GM12878 (cell line): ENCODE measurements around the gene ARID5B. TPM values are rescaled to one million over a fixed set of nuclear protein-coding genes. Genes with fewer than 3 reads are reported as not detected.

Experiments
- ASH2L ChIP-seq: fragments of 300-600, 200-600 bp; sonication (generic); IDR thresholded peaks from 2 replicates; pipeline ENCODE4 v1.6.1; 2017; ENCODE audit warnings: low read depth, mild to moderate bottlenecking, borderline replicate concordance
- CBX3 ChIP-seq: fragments of 200-600 bp; sonication (generic); IDR thresholded peaks from 2 replicates; pipeline ENCODE4 v1.6.1; 2016; ENCODE audit warnings: low read depth, borderline replicate concordance
- CEBPB ChIP-seq, 2 experiments: fragments of 150-350 bp in 1 of 2; IDR thresholded peaks; 2 replicates each; pipeline ENCODE4 v1.6.1; 2012 to 2014; ENCODE audit warnings: low read depth in 2 of 2, low read length in 2 of 2, borderline replicate concordance in 1 of 2, inconsistent platforms in 1 of 2
- CHD1 ChIP-seq: IDR thresholded peaks from 2 replicates; pipeline ENCODE4 v1.6.1; 2012; ENCODE audit warnings: low read depth, low read length, improper control_type of control experiment
- CHD2 ChIP-seq: IDR thresholded peaks from 2 replicates; pipeline ENCODE4 v1.6.1; 2011; ENCODE audit warnings: low read depth, low read length, improper control_type of control experiment, borderline replicate concordance
- CHD4 ChIP-seq: fragments of 200-600 bp; sonication (generic); IDR thresholded peaks from 2 replicates; pipeline ENCODE4 v1.6.1; 2016; ENCODE audit warnings: mild to moderate bottlenecking
- EZH2 ChIP-seq: IDR thresholded peaks from 2 replicates; pipeline ENCODE4 v1.6.1; 2012; ENCODE audit warnings: low read depth, mild to moderate bottlenecking, control low read depth, inconsistent platforms, low read length, borderline replicate concordance; ENCODE audit not compliant: control insufficient read depth
- FOXM1 ChIP-seq: IDR thresholded peaks from 2 replicates; pipeline ENCODE4 v1.6.1; 2012; ENCODE audit warnings: low read depth, mild to moderate bottlenecking, inconsistent platforms, low read length, moderate library complexity
- HDAC2 ChIP-seq: fragments of 200-600 bp; sonication (generic); IDR thresholded peaks from 2 replicates; pipeline ENCODE4 v1.6.1; 2017
- MEF2A ChIP-seq: IDR thresholded peaks from 2 replicates; pipeline ENCODE4 v1.6.1; 2011; ENCODE audit warnings: low read depth, mild to moderate bottlenecking, low read length, moderate library complexity; ENCODE audit not compliant: insufficient read depth
- MXI1 ChIP-seq: fragments of 150-350 bp; IDR thresholded peaks from 2 replicates; pipeline ENCODE4 v1.6.1; 2011; ENCODE audit warnings: low read depth, mild to moderate bottlenecking, inconsistent platforms, low read length, improper control_type of control experiment
- POLR2A ChIP-seq: IDR thresholded peaks from 2 replicates; pipeline ENCODE4 v1.6.1; 2011; ENCODE audit warnings: low read depth, mild to moderate bottlenecking, low read length
- POLR2AphosphoS2 ChIP-seq: IDR thresholded peaks from 2 replicates; pipeline ENCODE4 v1.6.1; 2011; ENCODE audit warnings: low read depth, mild to moderate bottlenecking, low read length, improper control_type of control experiment, moderate library complexity
- RAD21 ChIP-seq: IDR thresholded peaks from 2 replicates; pipeline ENCODE4 v1.6.1; 2011; ENCODE audit warnings: mild to moderate bottlenecking, low read depth, low read length, moderate library complexity; ENCODE audit not compliant: insufficient read depth
- SMAD1 ChIP-seq: fragments of 450-650 bp; IDR thresholded peaks from 2 replicates; pipeline ENCODE4 v1.6.1; 2018; ENCODE audit warnings: mild to moderate bottlenecking, low read depth; ENCODE audit not compliant: partially characterized antibody
- SMC3 ChIP-seq: IDR thresholded peaks from 2 replicates; pipeline ENCODE4 v1.6.1; 2011; ENCODE audit warnings: low read length, improper control_type of control experiment, borderline replicate concordance
- SUPT20H ChIP-seq: IDR thresholded peaks from 2 replicates; pipeline ENCODE4 v1.6.1; 2011; ENCODE audit warnings: low read depth, mild to moderate bottlenecking, low read length, moderate library complexity, borderline replicate concordance; ENCODE audit not compliant: control insufficient read depth
- ZNF217 ChIP-seq: fragments of 450-650 bp; IDR thresholded peaks from 2 replicates; pipeline ENCODE4 v1.6.1; 2017; ENCODE audit warnings: antibody characterized with exemption, mild to moderate bottlenecking
- ZNF24 ChIP-seq: fragments of 450-650 bp; IDR thresholded peaks from 2 replicates; pipeline ENCODE4 v1.6.1; 2017; ENCODE audit warnings: antibody characterized with exemption, mild to moderate bottlenecking
- ZNF274 ChIP-seq: IDR thresholded peaks from one replicate; pipeline ENCODE4 v1.8.0; 2011; ENCODE audit not compliant: insufficient read length, insufficient read depth
- polyA plus RNA-seq, 11 experiments: library from polyadenylated mRNA; depleted of rRNA in 4 of 11; unstranded in 6 of 11; stranded (reverse) in 5 of 11; fragments of >200 nt; fragmentation: Nextera tagmentation in 4 of 11; fragmentation: Illumina TruSeq in 1 of 11; extraction: Ambion mirVana in 4 of 11; extraction: Trizol in 1 of 11; gene quantifications; 1 replicate in 1 of 11; 2 replicates in 10 of 11; pipeline versions ENCODE4 v1.2.1 to v1.2.3, GENCODE V29; 2011 to 2016; ENCODE audit warnings: inconsistent platforms in 2 of 11, missing spikeins in 2 of 11, low read depth in 1 of 11
- total RNA-seq, 4 experiments: library from RNA; depleted of rRNA in 3 of 4; stranded (reverse); fragments of >200 nt in 3 of 4; fragmentation: Illumina TruSeq in 1 of 4; extraction: Trizol in 1 of 4; gene quantifications; 2 replicates each; pipeline versions ENCODE4 v1.2.1 to v1.2.3, GENCODE V29; 2013 to 2021
- TF ChIP-seq, protein P1 (sequence below): IDR thresholded peaks from 2 replicates; pipeline ENCODE4 v1.6.1; 2012; ENCODE audit warnings: low read depth, low read length, improper control_type of control experiment
- TF ChIP-seq, protein P2 (sequence below): fragments of 450-650 bp; IDR thresholded peaks from 2 replicates; pipeline ENCODE4 v1.6.1; 2014; ENCODE audit warnings: mild to moderate bottlenecking
- TF ChIP-seq, protein P3 (sequence below): fragments of 450-650 bp; IDR thresholded peaks from 2 replicates; pipeline ENCODE4 v1.6.1; 2016; ENCODE audit warnings: mild to moderate bottlenecking
- TF ChIP-seq, protein P4 (sequence below): IDR thresholded peaks from 2 replicates; pipeline ENCODE4 v1.6.1; 2011; ENCODE audit warnings: borderline replicate concordance, low read depth, mild to moderate bottlenecking, moderate library complexity, mixed read lengths, low read length; ENCODE audit not compliant: insufficient read depth; ENCODE audit errors: extremely low read length
- TF ChIP-seq, protein P5 (sequence below): fragments of 450-650 bp; IDR thresholded peaks from 2 replicates; pipeline ENCODE4 v1.6.1; 2017; ENCODE audit warnings: mild to moderate bottlenecking

ARID5B gene
- total and polyA plus RNA-seq, 10 of the 15 experiments (the other 5 are each of a cell fraction or from before 2014, with no cell fraction given) = 2.7 to 8.5 (median 6.1) TPM

DNA sequence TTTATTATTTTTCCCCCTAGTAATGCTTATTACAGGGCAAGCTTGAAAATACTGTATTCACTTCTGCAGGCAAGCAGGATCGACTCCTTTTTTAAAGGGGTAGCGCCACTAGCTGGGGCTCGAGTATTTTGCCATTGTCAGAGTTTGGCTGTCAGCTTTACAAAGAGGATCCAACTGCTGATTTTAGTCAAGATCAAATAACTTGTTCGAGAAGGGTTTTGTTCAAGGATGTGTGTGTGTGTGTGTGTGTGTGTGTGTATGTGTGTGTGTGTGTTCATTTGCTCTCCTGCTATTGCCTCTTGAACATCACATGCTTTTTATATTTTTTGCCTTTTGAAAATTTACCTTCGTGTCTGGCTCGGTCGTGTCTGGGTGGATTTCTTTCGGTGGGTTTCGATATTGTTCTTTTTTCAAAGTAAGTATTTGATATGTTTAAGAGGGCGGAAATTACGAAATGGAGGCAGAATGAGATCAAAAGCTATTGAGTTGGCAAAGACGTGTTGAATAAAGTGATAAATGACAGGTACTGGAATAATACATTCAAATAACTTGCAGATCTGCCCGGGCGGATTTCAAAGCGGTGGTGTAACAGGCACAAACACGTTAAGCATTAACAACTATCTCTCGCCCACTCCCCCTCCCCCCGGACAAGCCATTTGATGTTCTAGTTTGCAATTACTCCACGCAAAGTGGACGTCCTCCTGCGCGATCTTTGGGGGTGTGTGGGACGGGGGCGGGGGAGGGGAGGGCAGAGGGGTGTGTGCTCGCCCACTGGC lies 1.1 kb downstream of the ARID5B start (continued):
- TF ChIP-seq, protein P1, sequence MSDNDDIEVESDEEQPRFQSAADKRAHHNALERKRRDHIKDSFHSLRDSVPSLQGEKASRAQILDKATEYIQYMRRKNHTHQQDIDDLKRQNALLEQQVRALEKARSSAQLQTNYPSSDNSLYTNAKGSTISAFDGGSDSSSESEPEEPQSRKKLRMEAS = no peak
- TF ChIP-seq, protein P2, sequence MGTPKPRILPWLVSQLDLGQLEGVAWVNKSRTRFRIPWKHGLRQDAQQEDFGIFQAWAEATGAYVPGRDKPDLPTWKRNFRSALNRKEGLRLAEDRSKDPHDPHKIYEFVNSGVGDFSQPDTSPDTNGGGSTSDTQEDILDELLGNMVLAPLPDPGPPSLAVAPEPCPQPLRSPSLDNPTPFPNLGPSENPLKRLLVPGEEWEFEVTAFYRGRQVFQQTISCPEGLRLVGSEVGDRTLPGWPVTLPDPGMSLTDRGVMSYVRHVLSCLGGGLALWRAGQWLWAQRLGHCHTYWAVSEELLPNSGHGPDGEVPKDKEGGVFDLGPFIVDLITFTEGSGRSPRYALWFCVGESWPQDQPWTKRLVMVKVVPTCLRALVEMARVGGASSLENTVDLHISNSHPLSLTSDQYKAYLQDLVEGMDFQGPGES = no peak
- no peak for TF ChIP-seq EZH2
- no peak for TF ChIP-seq ZNF274
- no peak for TF ChIP-seq CHD4
- TF ChIP-seq POLR2A = no peak
- TF ChIP-seq POLR2AphosphoS2 = 0 out of 2 replicates have a peak, but pooled peaks have one; percentile 13
- TF ChIP-seq MEF2A = no peak
- TF ChIP-seq CHD1 = 0 out of 2 replicates have a peak, but pooled peaks have one; percentile 86
- no peak for TF ChIP-seq ZNF217
- no peak for TF ChIP-seq CEBPB (IDR thresholded peaks at IDR 0.05; ENCODE audit: borderline replicate concordance in 1 of 2, low read depth in 2 of 2, low read length in 2 of 2)
- no peak for TF ChIP-seq CBX3
- no peak for TF ChIP-seq MXI1
- peak; percentile 29; the same call in 1 of the 2 replicates for TF ChIP-seq FOXM1
- TF ChIP-seq SMC3 = peak; percentile 32; the same call in 1 of the 2 replicates
- TF ChIP-seq SMAD1 = no peak
- no peak for TF ChIP-seq ASH2L
- TF ChIP-seq ZNF24 = no peak
- TF ChIP-seq, protein P3, sequence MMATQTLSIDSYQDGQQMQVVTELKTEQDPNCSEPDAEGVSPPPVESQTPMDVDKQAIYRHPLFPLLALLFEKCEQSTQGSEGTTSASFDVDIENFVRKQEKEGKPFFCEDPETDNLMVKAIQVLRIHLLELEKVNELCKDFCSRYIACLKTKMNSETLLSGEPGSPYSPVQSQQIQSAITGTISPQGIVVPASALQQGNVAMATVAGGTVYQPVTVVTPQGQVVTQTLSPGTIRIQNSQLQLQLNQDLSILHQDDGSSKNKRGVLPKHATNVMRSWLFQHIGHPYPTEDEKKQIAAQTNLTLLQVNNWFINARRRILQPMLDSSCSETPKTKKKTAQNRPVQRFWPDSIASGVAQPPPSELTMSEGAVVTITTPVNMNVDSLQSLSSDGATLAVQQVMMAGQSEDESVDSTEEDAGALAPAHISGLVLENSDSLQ = peak; percentile 37; the same call in 1 of the 2 replicates
- peak; percentile 68 for TF ChIP-seq RAD21
- no peak for TF ChIP-seq CHD2
- TF ChIP-seq, protein P4, sequence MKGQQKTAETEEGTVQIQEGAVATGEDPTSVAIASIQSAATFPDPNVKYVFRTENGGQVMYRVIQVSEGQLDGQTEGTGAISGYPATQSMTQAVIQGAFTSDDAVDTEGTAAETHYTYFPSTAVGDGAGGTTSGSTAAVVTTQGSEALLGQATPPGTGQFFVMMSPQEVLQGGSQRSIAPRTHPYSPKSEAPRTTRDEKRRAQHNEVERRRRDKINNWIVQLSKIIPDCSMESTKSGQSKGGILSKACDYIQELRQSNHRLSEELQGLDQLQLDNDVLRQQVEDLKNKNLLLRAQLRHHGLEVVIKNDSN = no peak
- TF ChIP-seq HDAC2 = no peak
- TF ChIP-seq, protein P5, sequence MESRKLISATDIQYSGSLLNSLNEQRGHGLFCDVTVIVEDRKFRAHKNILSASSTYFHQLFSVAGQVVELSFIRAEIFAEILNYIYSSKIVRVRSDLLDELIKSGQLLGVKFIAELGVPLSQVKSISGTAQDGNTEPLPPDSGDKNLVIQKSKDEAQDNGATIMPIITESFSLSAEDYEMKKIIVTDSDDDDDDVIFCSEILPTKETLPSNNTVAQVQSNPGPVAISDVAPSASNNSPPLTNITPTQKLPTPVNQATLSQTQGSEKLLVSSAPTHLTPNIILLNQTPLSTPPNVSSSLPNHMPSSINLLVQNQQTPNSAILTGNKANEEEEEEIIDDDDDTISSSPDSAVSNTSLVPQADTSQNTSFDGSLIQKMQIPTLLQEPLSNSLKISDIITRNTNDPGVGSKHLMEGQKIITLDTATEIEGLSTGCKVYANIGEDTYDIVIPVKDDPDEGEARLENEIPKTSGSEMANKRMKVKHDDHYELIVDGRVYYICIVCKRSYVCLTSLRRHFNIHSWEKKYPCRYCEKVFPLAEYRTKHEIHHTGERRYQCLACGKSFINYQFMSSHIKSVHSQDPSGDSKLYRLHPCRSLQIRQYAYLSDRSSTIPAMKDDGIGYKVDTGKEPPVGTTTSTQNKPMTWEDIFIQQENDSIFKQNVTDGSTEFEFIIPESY = no peak
- TF ChIP-seq SUPT20H = no peak
